Transverse colon (tissue), 4 donors: Measurements from ENCODE around the gene MUC6. TPM values are rescaled to one million over a fixed set of nuclear protein-coding genes. Genes with fewer than 3 reads are reported as not detected.

Source experiments
- DNase-seq: peaks from one replicate; pipeline ENCODE4 v3.0.0-alpha.2; 2019
- H3K27ac ChIP-seq, 4 donors: fragments of 200-600 bp; sonication (generic); 2 replicates each; pipeline ENCODE4 v1.5.1; 2016 to 2018; ENCODE audit warnings: inconsistent platforms in 4 of 4
- H3K27me3 ChIP-seq: fragments of 200-600 bp; sonication (generic); 2 replicates; pipeline ENCODE4 v1.5.1; 2017; ENCODE audit warnings: inconsistent platforms
- H3K36me3 ChIP-seq, 4 donors: fragments of 200-600 bp; sonication (generic); 2 replicates each; pipeline ENCODE4 v1.5.1; 2017 to 2019; ENCODE audit warnings: inconsistent platforms in 4 of 4
- H3K4me1 ChIP-seq, 4 donors: fragments of 200-600 bp; sonication (generic); 2 replicates each; pipeline ENCODE4 v1.5.1; 2017 to 2020; ENCODE audit warnings: inconsistent platforms in 4 of 4
- H3K4me3 ChIP-seq, 4 donors: fragments of 200-600 bp; sonication (generic); 1 replicate in 1 of 4; 2 replicates in 3 of 4; pipeline versions ENCODE4 v1.5.1 to v1.6.1; 2017 to 2019; ENCODE audit warnings: inconsistent platforms in 4 of 4
- H3K9me3 ChIP-seq, 2 donors: fragments of 200-600 bp; sonication (generic); 2 replicates each; pipeline ENCODE4 v1.5.1; 2017 to 2019; ENCODE audit warnings: inconsistent platforms in 2 of 2
- EP300 ChIP-seq: sonication (generic); formaldehyde crosslinking; IDR thresholded peaks from one replicate; pipeline ENCODE4 v1.6.1; 2017; ENCODE audit warnings: antibody characterized with exemption, low read depth
- POLR2A ChIP-seq: fragments of 450-650 bp; IDR thresholded peaks from one replicate; pipeline ENCODE4 v1.6.1; 2016; ENCODE audit warnings: antibody characterized with exemption, mild to moderate bottlenecking, moderate library complexity
- POLR2AphosphoS5 ChIP-seq, 3 donors: sonication (generic); formaldehyde crosslinking; IDR thresholded peaks; one replicate each; pipeline ENCODE4 v1.6.1; 2016; ENCODE audit warnings: antibody characterized with exemption in 3 of 3
- WGBS, 2 donors: methylation state at CpG; one replicate each; pipeline ENCODE4 v1.1.5; 2018; ENCODE audit warnings: low coverage in 1 of 2; 5-methylcytosine and 5-hydroxymethylcytosine counted together
- in situ Hi-C, 4 donors: fragments of 200-750 bp; cut with MboI; loops; one replicate each; pipeline versions ENCODE4 v1.15.0 to v1.15.1; 2017; ENCODE audit warnings: low sequenced_read_pairs in 3 of 4, low pct_ligation_motif_present in 1 of 4, low pct_unique_long_range_greater_than_20kb in 1 of 4
- intact Hi-C: fragments of 100-400 bp; cut with DNase I; formaldehyde crosslinking; loops from one replicate; pipeline ENCODE4 v1.15.1; 2023; ENCODE audit warnings: low total_unique reads
- total RNA-seq, 4 donors: library from RNA; depleted of rRNA; stranded (reverse); fragments of >200 nt; gene quantifications; one replicate each; pipeline ENCODE4 v1.1.0, GENCODE V29; 2016
- TF ChIP-seq, protein P1 (sequence below), 5 experiments: fragments of 200-600 bp in 3 of 5; fragments of 450-650 bp in 2 of 5; sonication (generic) in 3 of 5; IDR thresholded peaks; 1 replicate in 2 of 5; 2 replicates in 3 of 5; pipeline ENCODE4 v1.5.1; 2016 to 2017; ENCODE audit warnings: antibody characterized with exemption in 5 of 5, inconsistent platforms in 3 of 5, mild to moderate bottlenecking in 2 of 5, moderate library complexity in 1 of 5

MUC6 gene
- total RNA-seq, 4 donors from 2014 or later = not detected

DNA sequence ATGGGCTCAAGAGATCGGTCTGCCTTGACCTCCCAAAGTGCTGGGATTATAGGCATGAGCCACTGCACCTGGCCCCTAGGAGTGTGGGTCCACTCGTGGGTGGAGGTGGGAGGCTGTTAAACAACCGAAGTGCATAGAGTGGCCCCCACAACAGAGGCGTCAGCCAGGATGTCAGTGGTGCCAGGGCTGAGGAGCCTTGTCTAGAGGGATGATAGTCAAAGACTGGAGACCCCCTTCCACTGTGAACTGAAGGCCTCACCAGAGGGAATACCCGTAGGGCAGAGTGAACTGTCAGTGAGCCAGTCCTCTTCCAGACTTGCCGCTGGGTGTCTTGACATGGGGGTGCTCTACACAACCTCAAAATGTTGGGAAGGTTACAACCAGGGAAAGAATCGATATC, 72.7 kb downstream of the MUC6 start:
- in situ Hi-C loops = no loop called here
- 97 to 100% methylated on average over 3 to 7 of the region's 7 CpGs for WGBS, 2 donors
- Histone ChIP-seq H3K27me3 (no peaks in the 10 kb centered on the region), H3K4me1 (peaks cover 0 to 6% (median 0%) of the 10 kb centered on the region in 4 donors), H3K36me3 (peaks cover 0 to 9% (median 3%) of the 10 kb centered on the region in 4 donors), H3K9me3 (no peaks in the 10 kb centered on the region), H3K27ac (no peak overlapping the region), H3K4me3 (no peak overlapping the region)
- intact Hi-C loops = no loop called here
- no peak for TF ChIP-seq EP300
- TF ChIP-seq, protein P1, sequence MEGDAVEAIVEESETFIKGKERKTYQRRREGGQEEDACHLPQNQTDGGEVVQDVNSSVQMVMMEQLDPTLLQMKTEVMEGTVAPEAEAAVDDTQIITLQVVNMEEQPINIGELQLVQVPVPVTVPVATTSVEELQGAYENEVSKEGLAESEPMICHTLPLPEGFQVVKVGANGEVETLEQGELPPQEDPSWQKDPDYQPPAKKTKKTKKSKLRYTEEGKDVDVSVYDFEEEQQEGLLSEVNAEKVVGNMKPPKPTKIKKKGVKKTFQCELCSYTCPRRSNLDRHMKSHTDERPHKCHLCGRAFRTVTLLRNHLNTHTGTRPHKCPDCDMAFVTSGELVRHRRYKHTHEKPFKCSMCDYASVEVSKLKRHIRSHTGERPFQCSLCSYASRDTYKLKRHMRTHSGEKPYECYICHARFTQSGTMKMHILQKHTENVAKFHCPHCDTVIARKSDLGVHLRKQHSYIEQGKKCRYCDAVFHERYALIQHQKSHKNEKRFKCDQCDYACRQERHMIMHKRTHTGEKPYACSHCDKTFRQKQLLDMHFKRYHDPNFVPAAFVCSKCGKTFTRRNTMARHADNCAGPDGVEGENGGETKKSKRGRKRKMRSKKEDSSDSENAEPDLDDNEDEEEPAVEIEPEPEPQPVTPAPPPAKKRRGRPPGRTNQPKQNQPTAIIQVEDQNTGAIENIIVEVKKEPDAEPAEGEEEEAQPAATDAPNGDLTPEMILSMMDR (IDR thresholded peaks at IDR 0.05) = no peak
- no peak for TF ChIP-seq POLR2A
- TF ChIP-seq POLR2AphosphoS5 (IDR thresholded peaks at IDR 0.05) = no peak
- no peak for DNase-seq

Other genes with a start within 250 kb of the MUC6 start
- 1 to 10 TPM in 1 of 4 donors, under 1 TPM in 1, not detected in 2; 0.79 to 1.2 TPM for gene CEND1, start 246.6 kb downstream of the MUC6 start, total RNA-seq
- gene SLC25A22, start 238.4 kb downstream of the MUC6 start, total RNA-seq = 10 to 100 TPM in 2 of 4 donors, 1 to 10 TPM in 2; 6.0 to 28.3 (median 9.7) TPM
- gene PIDD1, start 231.5 kb downstream of the MUC6 start, total RNA-seq = 100 to 1,000 TPM in 2 of 4 donors, 10 to 100 TPM in 2; 26.0 to 185 (median 70.5) TPM
- gene RPLP2, start 226.8 kb downstream of the MUC6 start, total RNA-seq = 100 to 1,000 TPM; 273 to 670 (median 466) TPM
- 100 to 1,000 TPM in 3 of 4 donors, 10 to 100 TPM in 1; 61.7 to 821 (median 134) TPM for gene PNPLA2, start 217.8 kb downstream of the MUC6 start, total RNA-seq
- gene CRACR2B, start 208.8 kb downstream of the MUC6 start, total RNA-seq = 100 to 1,000 TPM in 3 of 4 donors, 10 to 100 TPM in 1; 82.7 to 373 (median 210) TPM
- gene CD151, start 203.8 kb downstream of the MUC6 start, total RNA-seq = 100 to 1,000 TPM; 252 to 650 (median 429) TPM
- 10 to 100 TPM in 3 of 4 donors, 1 to 10 TPM in 1; 9.7 to 66.6 (median 32.7) TPM for gene POLR2L, start 194.2 kb downstream of the MUC6 start, total RNA-seq
- gene TSPAN4, start 193.9 kb downstream of the MUC6 start, total RNA-seq = 10 to 100 TPM; 25.1 to 75.0 (median 32.4) TPM
- gene CHID1, start 125.9 kb downstream of the MUC6 start, total RNA-seq = 10 to 100 TPM; 15.3 to 58.2 (median 41.4) TPM
- gene AP2A2, start 110.8 kb downstream of the MUC6 start, total RNA-seq = 100 to 1,000 TPM in 2 of 4 donors, 10 to 100 TPM in 2; 70.5 to 130 (median 102) TPM
- 100 to 1,000 TPM; 269 to 910 (median 671) TPM for gene MUC2, start 38.2 kb upstream of the MUC6 start, total RNA-seq
- not detected for gene MUC5AC, start 121.2 kb upstream of the MUC6 start, total RNA-seq
- gene MUC5B, start 186.3 kb upstream of the MUC6 start, total RNA-seq = 100 to 1,000 TPM in 2 of 4 donors, 10 to 100 TPM in 2; 58.0 to 825 (median 85.6) TPM